Measurements from ENCODE around the gene RORB.

The RORB gene

GRCh38 chr9:74496819-74497747 is at the start of gene RORB:
RORB (plus strand) TSS chr9:74497335; CDS start chr9:74497977, 642 bp downstream.
- DNase-seq (ENCODE audit: low read depth in 2 of 2, low spot score in 1 of 2): peak in 1 of 2 donors; percentile 8

DNA sequence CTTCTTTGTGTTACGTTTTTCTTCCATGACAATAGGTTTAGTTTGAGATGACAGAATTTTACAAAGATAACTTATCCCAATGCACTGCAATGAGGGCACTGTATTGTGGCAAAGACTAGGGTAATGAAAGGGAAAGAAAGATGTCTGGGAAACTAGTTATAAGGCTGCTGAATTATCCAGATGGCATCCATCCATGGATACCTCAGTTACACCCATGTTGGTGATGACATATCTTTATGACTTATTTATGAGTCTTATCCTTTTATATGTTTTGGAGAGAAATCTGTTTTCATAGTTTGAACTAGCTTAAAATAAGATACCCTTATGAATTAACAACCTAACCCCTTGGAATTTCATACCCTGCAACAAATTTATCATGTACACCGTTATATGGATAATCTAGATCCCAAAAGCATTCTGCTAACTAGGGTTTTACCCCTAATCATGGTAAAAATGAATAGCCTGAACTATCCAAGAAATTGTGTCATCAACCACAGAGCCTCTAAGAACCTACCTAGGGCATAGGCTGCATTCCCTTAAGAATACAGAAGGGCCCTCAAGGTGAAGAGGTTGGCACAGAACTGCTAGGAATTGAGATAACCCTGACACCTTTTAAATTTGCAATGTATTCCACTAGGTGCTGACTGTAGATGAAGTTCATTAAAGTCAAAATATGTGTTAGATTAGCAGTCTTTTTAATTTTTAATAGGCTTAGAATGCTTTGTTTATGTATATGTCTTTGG is 49.5 kb upstream of the RORB start:
- DNase-seq (ENCODE audit: low read depth in 2 of 2, low spot score in 1 of 2): no peak

GRCh38 chr9:74449060-74449459 is 48.1 kb upstream of the RORB start:
- no peak for DNase-seq (ENCODE audit: low read depth in 2 of 2, low spot score in 1 of 2)

GRCh38 chr9:74458832-74459231 is 38.3 kb upstream of the RORB start:
- no peak for DNase-seq (ENCODE audit: low read depth in 2 of 2, low spot score in 1 of 2)

DNA sequence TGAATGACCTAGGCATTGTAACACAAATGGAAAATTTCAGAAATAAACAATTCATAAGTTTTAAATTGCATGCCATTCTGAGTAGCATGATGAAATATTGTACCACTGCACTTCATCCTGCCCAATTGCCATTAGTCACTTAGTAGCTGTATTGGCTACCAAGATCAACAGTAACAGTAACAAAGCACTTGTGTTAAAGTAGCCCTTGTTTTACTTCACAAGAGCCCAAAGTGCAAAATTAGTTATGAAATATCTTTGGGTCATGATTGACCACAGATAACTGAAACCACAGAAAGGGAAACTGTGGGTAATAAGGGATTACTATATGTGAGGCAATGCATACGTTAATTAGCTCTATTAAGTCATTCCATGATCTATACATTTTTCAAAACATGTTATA is 33.3 kb upstream of the RORB start:
- DNase-seq (ENCODE audit: low read depth in 2 of 2, low spot score in 1 of 2): no peak

- DNase-seq (ENCODE audit: low read depth in 2 of 2, low spot score in 1 of 2): no peak
Observed at GRCh38 chr9:74478606-74479005, 18.5 kb upstream of the RORB start.

DNA sequence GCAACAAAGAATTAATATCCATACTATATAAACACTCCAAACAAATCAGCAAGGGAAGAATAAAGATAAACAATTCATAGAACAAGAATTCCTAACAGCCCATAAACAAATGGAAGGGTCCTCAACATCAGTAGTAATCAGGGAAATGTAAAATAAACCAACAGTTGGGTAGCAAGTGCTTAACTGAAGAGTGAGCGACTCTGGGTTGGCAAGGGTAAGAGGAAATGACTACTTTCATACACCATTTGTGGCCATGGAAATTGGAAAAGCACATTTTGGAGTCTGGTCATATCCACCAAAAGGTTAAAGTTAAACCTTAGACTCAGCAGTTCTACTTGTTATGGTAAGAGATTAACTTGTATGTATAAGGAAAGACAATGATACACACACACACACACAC is 17.4 kb upstream of the RORB start:
- DNase-seq (ENCODE audit: low read depth in 2 of 2, low spot score in 1 of 2): no peak

DNA sequence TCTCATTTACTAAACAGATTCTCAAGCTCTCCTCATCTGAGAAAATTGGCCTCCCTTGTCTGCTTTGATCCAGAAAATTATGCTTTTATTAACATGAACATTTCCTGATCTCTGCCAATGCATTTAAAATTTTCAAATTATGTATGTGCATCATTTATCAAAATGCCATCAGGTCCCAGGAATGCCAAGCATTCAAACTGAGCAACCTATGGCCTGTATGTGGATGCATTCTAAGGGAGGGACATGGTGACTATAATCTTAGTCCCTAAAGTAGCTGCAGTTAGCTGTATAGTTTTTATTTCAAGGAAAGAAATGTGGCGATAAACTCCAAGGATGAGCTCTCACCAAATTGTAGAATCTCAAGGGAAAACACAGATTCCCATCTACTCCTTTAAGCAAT is 9.7 kb upstream of the RORB start:
- no peak for DNase-seq (ENCODE audit: low read depth in 2 of 2, low spot score in 1 of 2)

GRCh38 chr9:74493512-74493911 is 3.6 kb upstream of the RORB start:
- DNase-seq (ENCODE audit: low read depth in 2 of 2, low spot score in 1 of 2): no peak

DNA sequence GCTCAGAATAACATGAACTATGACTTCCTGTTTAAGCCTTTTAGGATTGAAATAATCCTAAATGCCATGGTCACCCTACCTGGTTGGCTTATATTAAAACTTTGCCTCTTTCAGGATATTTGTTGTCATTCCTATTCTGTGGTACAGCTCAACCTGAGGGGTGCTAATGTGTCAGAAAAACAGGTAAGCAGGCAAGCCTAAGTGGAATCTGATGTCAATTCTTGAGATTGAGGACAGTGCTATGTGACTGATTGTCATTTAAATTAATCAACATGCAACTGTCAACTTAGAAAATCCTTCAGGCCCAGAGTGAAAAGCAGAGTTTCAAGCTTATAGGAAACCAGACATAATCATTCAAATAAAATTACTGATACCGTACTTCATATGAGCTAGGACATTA is 2.6 kb upstream of the RORB start:
- DNase-seq (ENCODE audit: low read depth in 2 of 2, low spot score in 1 of 2): no peak

- DNase-seq (ENCODE audit: low read depth in 2 of 2, low spot score in 1 of 2): no peak
Observed at GRCh38 chr9:74496406-74496805, 729 bp upstream of the RORB start.

- DNase-seq (ENCODE audit: low read depth in 2 of 2, low spot score in 1 of 2): no peak
Observed at GRCh38 chr9:74497748-74498620, 849 bp downstream of the RORB start.

GRCh38 chr9:74498621-74499095 is 1.5 kb downstream of the RORB start:
- no peak for DNase-seq (ENCODE audit: low read depth in 2 of 2, low spot score in 1 of 2)

- no peak for DNase-seq (ENCODE audit: low read depth in 2 of 2, low spot score in 1 of 2)
Observed at GRCh38 chr9:74499111-74499601, 2.0 kb downstream of the RORB start.

DNA sequence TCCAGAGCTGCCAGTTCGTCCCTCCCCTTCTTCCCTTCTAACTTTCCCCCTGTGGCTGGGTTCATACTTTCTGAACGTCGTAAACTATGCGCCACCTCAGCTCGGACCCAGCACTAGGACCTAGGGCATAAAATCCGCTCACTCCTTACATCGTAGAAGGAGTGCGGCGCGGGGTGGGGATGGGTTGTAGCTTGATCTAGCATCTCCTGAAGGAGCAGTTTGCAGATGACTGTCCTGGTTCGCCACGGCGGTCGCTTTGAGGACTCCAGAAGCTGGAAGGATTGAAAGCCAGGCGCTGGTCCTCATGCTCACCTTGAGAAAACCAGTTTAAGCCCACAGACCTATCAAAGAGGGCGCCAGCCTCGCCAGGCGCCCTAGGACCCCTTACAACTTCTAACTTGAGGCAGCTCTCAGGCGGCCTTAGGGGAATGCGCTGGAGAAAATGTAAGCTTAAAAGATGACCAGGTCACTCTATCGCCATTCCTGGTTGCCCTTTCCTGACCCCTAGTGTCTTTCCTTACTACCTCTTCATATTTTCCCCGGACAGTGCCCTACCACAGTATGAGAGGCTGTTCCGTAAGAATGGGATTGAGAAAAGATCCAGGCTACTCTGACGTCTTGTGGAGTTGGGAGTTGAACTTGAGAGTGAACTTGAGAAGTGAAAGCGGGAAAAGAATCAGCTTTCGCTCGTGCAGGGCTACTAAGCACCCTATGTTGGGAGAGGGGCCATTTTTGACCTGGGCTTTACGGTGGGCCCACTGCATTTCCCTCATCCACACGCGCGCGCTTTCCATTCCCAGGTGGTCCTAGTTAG is 2.8 kb downstream of the RORB start:
- DNase-seq (ENCODE audit: low read depth in 2 of 2, low spot score in 1 of 2): no peak

DNA sequence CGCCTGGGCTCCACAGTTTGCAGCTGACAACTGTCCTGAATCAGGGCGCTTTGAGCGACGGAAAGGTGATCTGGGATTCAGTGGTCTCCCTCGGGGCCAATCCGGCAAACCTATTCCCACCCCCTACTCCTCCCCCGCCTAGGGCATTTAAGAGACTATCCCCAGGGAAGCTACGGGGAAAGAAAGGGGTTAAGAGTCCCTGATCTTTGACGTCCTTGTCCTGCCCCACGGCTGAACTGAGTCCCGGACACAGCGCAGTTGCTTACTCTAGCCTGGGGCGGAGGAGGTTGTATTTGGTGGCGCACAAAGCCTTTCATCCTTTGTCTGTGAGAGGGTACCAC is 3.4 kb downstream of the RORB start:
- no peak for DNase-seq (ENCODE audit: low read depth in 2 of 2, low spot score in 1 of 2)

- no peak for DNase-seq (ENCODE audit: low read depth in 2 of 2, low spot score in 1 of 2)
Observed at GRCh38 chr9:74501570-74501969, 4.4 kb downstream of the RORB start.

DNA sequence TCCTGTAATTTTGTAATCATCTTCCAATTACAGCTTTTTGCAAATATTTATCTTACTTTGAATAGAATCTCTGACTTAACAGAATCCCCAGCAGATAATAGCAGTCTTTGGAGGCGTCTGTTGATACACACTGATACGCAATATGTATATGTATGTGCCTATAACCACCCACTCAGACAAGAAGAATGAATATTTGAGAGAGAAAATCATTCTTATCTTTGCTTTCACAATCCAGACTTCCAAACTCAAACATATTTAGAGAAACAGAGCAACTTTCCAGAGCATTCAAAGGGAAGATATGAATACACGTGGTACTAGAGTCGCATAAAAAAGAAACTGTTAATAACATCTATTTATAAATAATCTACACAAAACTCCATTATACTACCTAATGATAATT is 6.1 kb downstream of the RORB start:
- DNase-seq (ENCODE audit: low read depth in 2 of 2, low spot score in 1 of 2): no peak

DNA sequence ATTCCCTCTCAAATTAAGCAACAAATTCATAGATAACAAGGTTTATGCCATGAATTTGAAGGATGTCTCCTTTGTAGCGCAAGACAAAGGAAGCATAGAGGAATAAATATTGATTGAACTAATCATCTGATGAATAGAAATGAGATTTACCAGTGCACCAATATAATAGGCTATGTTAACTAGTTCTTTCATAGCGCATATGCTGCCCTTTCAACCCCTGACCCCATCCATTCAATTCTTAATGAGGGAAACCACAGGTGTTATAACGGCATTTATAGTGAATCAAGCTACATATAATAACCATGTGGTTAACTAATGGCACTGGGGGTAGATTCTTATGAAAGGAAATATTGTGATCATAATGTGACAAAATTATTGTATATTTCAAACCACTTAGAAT is 6.5 kb downstream of the RORB start:
- no peak for DNase-seq (ENCODE audit: low read depth in 2 of 2, low spot score in 1 of 2)

DNA sequence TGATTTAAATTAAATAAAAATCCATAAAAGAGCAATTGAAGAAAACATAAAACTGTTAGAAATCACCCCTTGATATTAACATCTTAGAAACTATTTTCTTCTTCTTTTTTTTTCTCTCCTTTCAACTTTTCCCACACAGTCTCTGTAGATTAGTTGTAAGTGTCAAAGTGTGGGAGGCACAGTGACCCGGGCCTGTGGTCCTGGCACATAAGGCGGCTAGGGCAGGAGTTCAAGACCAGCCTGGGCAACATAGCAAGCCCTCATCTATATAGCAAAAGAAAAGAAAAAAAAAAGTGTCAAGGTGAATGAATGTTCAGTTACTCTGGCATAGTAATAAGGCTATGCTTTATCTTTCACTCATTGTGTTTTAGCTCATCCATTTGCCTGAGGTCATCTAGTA is 14.2 kb downstream of the RORB start:
- no peak for DNase-seq (ENCODE audit: low read depth in 2 of 2, low spot score in 1 of 2)

Measured in stimulated activated CD8-positive, alpha-beta memory T cell treated with anti-CD3 and anti-CD28 coated beads, Interleukin-4, amount 100 ng/mL, for 1 hour (primary cell).